DMS53 (cell line): ENCODE results near the gene TPSB2.

Experiments used
- DNase-seq: peaks from one replicate; lab custom pipeline; 2025; lab: John Stamatoyannopoulos, UW

The TPSB2 gene

GRCh38 chr16:1218930-1219611 lies 10.9 kb downstream of the TPSB2 start:
- no peak for DNase-seq

GRCh38 chr16:1218061-1218929 lies 11.7 kb downstream of the TPSB2 start:
- no peak for DNase-seq

GRCh38 chr16:1217526-1217925 lies 12.5 kb downstream of the TPSB2 start:
- DNase-seq, result no peak

DNA sequence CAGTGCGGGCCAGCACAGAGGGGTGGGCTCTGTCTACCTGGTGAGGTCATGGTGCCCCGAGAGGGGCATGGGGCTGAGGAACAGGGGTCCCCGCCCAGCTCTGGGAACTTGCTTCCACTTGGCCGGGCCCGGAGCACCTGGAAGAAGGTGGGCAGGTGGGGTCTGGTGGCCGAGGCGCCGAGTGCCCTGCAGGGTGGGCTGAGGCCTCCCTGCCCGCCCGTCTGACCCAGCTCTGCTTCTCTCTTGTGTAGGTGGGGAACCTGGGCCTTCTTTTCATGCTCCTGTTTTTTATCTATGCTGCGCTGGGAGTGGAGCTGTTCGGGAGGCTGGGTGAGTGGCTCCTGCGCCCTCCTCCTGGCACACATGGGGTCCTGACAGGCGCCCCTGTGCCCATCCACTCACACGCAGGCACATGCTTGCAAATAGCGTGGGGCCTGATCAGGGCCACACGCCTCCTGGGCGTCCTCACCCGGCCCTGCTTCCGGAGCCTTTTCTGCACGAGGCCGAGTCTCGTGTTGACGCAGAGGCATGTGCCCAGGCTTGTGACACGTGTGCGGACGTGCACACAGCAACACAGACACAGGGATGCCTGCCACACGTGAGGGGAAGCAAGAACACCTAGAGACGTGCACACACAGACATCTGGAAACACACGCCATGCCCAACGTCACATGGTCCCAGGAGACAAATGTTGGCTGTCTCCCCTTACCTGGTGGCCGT lies 13.1 kb downstream of the TPSB2 start:
- no peak for DNase-seq

GRCh38 chr16:1216296-1216619 lies 13.7 kb downstream of the TPSB2 start:
- DNase-seq, result peak; percentile 35

GRCh38 chr16:1215574-1216295 lies 14.2 kb downstream of the TPSB2 start:
- DNase-seq, result no peak

- DNase-seq, result no peak
Observed at GRCh38 chr16:1214719-1215118, 15.3 kb downstream of the TPSB2 start.

DNA sequence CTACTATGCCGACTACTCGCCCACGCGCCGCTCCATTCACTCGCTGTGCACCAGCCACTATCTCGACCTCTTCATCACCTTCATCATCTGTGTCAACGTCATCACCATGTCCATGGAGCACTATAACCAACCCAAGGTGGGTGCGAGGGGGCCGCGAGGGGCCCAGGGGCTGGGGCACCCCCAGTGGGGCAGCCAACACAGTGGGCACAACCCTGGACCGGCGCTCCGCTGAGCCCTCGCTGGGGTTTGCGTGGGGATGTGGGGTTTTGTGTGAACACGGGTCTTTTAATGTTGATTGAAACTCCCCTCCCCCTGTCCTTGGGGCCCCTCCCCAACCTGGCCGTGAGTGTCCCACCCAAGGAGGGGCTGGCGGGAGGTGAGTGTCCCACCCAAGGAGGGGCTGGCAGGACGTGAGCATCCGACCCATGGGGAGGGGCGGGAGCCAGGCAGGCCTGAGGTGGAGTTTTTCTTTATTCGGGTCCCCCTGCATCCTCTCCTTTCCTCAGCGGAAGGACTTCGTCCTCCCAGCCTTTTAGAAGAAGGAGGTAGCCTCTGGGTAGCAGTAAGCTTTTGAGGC lies 16.1 kb downstream of the TPSB2 start:
- DNase-seq, result no peak

DNA sequence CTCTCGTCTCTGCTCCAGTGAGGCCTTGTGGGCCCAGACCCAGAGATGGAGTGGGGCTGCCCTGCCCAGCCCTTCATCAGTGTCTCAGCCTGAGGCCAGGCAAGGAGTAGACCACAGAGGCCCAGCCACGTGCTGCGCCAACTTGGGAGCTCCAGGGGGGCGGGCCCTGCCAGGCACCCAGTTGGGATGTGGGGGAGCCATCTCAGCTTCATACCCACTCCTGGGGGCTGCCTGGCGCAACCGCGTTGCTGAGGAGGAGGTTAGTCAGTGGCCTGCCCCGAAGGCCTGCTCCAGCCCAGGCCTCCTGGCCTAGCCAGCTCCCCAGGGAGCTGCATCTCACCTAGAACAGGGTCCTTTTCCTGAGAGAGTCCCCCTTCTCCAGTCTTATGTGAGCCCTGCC lies 16.8 kb downstream of the TPSB2 start:
- DNase-seq, result no peak

- DNase-seq, result no peak
Observed at GRCh38 chr16:1212616-1213194, 17.3 kb downstream of the TPSB2 start.

GRCh38 chr16:1211451-1212268 lies 18.3 kb downstream of the TPSB2 start:
- no peak for DNase-seq

GRCh38 chr16:1210461-1210860 lies 19.5 kb downstream of the TPSB2 start:
- no peak for DNase-seq

- no peak for DNase-seq
Observed at GRCh38 chr16:1209081-1209480, 20.9 kb downstream of the TPSB2 start.

GRCh38 chr16:1208239-1208830 lies 21.6 kb downstream of the TPSB2 start:
- DNase-seq, result no peak

GRCh38 chr16:1206786-1207185 lies 23.2 kb downstream of the TPSB2 start:
- DNase-seq, result no peak

DNA sequence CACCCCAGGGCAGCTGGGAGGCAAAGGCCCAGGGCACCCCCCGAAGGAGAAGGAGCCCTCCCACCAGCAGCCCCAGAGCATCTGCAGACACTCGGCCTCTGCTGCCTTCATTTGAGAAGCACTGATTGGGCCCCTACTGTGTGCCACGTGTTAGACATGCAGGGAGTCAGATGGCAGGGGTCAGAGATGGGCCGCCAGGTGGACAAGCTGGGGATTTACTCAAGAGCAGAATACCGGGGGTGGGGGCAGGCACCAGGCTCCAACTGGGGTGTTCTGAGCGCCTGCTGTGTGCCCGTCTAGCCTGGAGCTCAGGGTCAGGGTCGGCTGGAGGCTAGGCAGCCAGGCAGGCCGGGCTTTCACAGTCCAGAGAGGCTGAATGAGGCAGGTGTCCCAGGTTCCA lies 23.7 kb downstream of the TPSB2 start:
- no peak for DNase-seq

GRCh38 chr16:1204933-1205332 lies 25.1 kb downstream of the TPSB2 start:
- no peak for DNase-seq

- DNase-seq, result no peak
Observed at GRCh38 chr16:1202274-1202673, 27.7 kb downstream of the TPSB2 start.

GRCh38 chr16:1201444-1201843 lies 28.5 kb downstream of the TPSB2 start:
- no peak for DNase-seq

- no peak for DNase-seq
Observed at GRCh38 chr16:1200014-1200627, 29.9 kb downstream of the TPSB2 start.
